ENCODE results near the gene METTL24. TPM values are rescaled to one million over a fixed set of nuclear protein-coding genes. Genes with fewer than 3 reads are reported as not detected.

METTL24 gene
- total and polyA plus RNA-seq, 2 of the 13 experiments (the other 11 are each of a cell fraction or from before 2014, with no cell fraction given) = not detected

DNA sequence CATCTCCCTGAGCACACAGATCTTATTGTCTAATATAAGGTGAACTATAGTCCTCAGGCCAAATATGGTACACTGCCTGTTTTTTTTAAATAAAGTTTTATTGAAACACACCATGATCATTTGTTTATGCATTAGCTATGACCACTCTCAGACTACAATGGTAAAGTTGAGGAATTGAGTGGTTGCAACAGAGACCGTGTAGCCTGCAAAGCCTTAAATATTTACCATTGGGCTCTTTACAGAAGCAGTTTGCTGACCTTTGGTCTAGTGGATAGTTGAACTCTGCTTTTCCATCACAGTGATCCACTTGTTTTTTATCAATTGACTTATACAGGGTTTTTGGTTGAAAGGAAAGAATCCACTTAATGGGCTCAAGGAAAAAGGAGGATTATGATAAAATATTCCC is 27.3 kb upstream of the METTL24 start (continued):
- TF ChIP-seq, protein P1, sequence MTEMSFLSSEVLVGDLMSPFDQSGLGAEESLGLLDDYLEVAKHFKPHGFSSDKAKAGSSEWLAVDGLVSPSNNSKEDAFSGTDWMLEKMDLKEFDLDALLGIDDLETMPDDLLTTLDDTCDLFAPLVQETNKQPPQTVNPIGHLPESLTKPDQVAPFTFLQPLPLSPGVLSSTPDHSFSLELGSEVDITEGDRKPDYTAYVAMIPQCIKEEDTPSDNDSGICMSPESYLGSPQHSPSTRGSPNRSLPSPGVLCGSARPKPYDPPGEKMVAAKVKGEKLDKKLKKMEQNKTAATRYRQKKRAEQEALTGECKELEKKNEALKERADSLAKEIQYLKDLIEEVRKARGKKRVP (CRISPR knock-in tag; IDR thresholded peaks at IDR 0.05) = no peak
- TF ChIP-seq KLF6 (CRISPR knock-in tag; IDR thresholded peaks at IDR 0.05) (no peak), NFE2 (CRISPR knock-in tag; IDR thresholded peaks at IDR 0.05) (no peak), KLF15 (CRISPR knock-in tag; IDR thresholded peaks at IDR 0.05; ENCODE audit: borderline replicate concordance) (no peak), ZEB1 (IDR thresholded peaks at IDR 0.05; ENCODE audit: insufficient replicate concordance, low read depth) (no peak), ZNF354B (CRISPR knock-in tag; IDR thresholded peaks at IDR 0.05) (no peak), ZNF121 (CRISPR knock-in tag; IDR thresholded peaks at IDR 0.05) (no peak), ZNF530 (CRISPR knock-in tag; IDR thresholded peaks at IDR 0.05; ENCODE audit: low read depth) (no peak), ZNF747 (CRISPR knock-in tag; IDR thresholded peaks at IDR 0.05; ENCODE audit: borderline replicate concordance) (no peak), ZNF550 (CRISPR knock-in tag; IDR thresholded peaks at IDR 0.05; ENCODE audit: borderline replicate concordance) (no peak), ZNF224 (CRISPR knock-in tag; IDR thresholded peaks at IDR 0.05) (no peak)
- TF ChIP-seq, protein P2, sequence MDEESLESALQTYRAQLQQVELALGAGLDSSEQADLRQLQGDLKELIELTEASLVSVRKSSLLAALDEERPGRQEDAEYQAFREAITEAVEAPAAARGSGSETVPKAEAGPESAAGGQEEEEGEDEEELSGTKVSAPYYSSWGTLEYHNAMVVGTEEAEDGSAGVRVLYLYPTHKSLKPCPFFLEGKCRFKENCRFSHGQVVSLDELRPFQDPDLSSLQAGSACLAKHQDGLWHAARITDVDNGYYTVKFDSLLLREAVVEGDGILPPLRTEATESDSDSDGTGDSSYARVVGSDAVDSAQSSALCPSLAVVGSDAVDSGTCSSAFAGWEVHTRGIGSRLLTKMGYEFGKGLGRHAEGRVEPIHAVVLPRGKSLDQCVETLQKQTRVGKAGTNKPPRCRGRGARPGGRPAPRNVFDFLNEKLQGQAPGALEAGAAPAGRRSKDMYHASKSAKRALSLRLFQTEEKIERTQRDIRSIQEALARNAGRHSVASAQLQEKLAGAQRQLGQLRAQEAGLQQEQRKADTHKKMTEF (CRISPR knock-in tag; IDR thresholded peaks at IDR 0.05) = 0 out of 2 replicates have a peak, but pooled peaks have one; percentile 30

DNA sequence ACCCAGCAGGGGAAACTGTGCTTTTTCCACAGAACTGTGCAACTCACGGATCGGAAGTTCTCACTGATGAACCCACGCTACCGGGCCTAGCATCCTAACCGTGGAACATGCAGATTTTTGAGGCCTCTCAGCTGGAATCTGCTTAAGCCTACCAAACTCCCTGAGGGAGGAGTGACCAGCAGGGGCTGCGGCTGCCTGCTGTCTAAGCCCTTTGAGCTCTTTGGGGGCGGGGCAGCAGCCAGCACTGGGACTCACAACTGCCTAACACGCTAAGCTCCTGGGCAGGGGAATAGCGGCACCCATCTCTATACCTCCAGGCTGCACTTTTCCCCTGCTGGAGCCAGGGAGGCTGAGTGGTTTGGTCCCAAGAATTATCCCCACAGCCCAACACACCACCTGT is 20.4 kb upstream of the METTL24 start:
- Histone ChIP-seq H3K4me1 (ENCODE audit: insufficient read depth, low read length) (peaks cover 15% of the 10 kb centered on the region), H3K4me2 (ENCODE audit: low read depth, low read length) (peak overlapping the region; percentile 74), H3K9ac (ENCODE audit: insufficient read depth, low read depth, low read length) (no peak overlapping the region), H3K79me2 (ENCODE audit: insufficient read depth, low read length) (no peaks in the 10 kb centered on the region), H3K4me3 (replicated peaks in 1 of 3; ENCODE audit: insufficient read depth in 1 of 3, low read depth in 2 of 3, low read length in 3 of 3) (peak overlapping the region in 1 of 3 experiments; percentile 52; a peak in 1 of 6 replicates), H2AFZ (ENCODE audit: low read length) (no peak overlapping the region), H3K27ac (ENCODE audit: extremely low read length, insufficient read depth, low read length) (no peak overlapping the region), H3K27me3 (ENCODE audit: control insufficient read depth in 1 of 2, insufficient read depth in 2 of 2, low read length in 2 of 2) (no peaks in the 10 kb centered on the region; a peak in 1 of 5 replicates), H4K20me1 (ENCODE audit: insufficient read depth, low read length) (no peaks in the 10 kb centered on the region), H3K9me3 (ENCODE audit: low read length) (no peaks in the 10 kb centered on the region), H3K36me3 (replicated peaks in 1 of 2; ENCODE audit: control insufficient read depth in 1 of 2, insufficient read depth in 2 of 2, low read length in 2 of 2) (no peaks in the 10 kb centered on the region)
- FAIRE-seq (no peak), ATAC-seq (peak; percentile 99), DNase-seq (ENCODE audit: low spot score) (peak; percentile 66)
- in situ Hi-C loops (cut with HindIII; ENCODE audit: extremely low pct_ligation_motif_present, low pct_unique_long_range_greater_than_20kb) = loop anchor here (25.0 kb wide), 1 partner anchor 841 kb away; no protein-coding TSS in a partner anchor
- intact Hi-C loops (cut with micrococcal nuclease; ENCODE audit: unreplicated experiment) = no loop called here
- POLR2A ChIA-PET = no interaction called here
- no TSS peak for BruUV-seq (replicated peaks)
- CTCF ChIA-PET (ENCODE audit: low intra/inter-chr PET ratio, low total read pairs) = no interaction called here
- WGBS (ENCODE audit: low lambda C conversion rate) = 7% methylated on average over 3 of the region's 9 CpGs
- TF ChIP-seq, protein P3, sequence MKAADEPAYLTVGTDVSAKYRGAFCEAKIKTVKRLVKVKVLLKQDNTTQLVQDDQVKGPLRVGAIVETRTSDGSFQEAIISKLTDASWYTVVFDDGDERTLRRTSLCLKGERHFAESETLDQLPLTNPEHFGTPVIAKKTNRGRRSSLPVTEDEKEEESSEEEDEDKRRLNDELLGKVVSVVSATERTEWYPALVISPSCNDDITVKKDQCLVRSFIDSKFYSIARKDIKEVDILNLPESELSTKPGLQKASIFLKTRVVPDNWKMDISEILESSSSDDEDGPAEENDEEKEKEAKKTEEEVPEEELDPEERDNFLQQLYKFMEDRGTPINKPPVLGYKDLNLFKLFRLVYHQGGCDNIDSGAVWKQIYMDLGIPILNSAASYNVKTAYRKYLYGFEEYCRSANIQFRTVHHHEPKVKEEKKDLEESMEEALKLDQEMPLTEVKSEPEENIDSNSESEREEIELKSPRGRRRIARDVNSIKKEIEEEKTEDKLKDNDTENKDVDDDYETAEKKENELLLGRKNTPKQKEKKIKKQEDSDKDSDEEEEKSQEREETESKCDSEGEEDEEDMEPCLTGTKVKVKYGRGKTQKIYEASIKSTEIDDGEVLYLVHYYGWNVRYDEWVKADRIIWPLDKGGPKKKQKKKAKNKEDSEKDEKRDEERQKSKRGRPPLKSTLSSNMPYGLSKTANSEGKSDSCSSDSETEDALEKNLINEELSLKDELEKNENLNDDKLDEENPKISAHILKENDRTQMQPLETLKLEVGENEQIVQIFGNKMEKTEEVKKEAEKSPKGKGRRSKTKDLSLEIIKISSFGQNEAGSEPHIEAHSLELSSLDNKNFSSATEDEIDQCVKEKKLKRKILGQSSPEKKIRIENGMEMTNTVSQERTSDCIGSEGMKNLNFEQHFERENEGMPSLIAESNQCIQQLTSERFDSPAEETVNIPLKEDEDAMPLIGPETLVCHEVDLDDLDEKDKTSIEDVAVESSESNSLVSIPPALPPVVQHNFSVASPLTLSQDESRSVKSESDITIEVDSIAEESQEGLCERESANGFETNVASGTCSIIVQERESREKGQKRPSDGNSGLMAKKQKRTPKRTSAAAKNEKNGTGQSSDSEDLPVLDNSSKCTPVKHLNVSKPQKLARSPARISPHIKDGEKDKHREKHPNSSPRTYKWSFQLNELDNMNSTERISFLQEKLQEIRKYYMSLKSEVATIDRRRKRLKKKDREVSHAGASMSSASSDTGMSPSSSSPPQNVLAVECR (CRISPR knock-in tag; IDR thresholded peaks at IDR 0.05; ENCODE audit: borderline replicate concordance) = peak; percentile 21; the same call in 1 of the 2 replicates
- TF ChIP-seq KDM5B (CRISPR knock-in tag; IDR thresholded peaks at IDR 0.05; ENCODE audit: borderline replicate concordance) (peak; percentile 44; the same call in 1 of the 2 replicates), TEAD3 (CRISPR knock-in tag; optimal IDR thresholded peaks at IDR 0.05; ENCODE audit: borderline replicate concordance) (peak; percentile 40)
- TF ChIP-seq, protein P4, sequence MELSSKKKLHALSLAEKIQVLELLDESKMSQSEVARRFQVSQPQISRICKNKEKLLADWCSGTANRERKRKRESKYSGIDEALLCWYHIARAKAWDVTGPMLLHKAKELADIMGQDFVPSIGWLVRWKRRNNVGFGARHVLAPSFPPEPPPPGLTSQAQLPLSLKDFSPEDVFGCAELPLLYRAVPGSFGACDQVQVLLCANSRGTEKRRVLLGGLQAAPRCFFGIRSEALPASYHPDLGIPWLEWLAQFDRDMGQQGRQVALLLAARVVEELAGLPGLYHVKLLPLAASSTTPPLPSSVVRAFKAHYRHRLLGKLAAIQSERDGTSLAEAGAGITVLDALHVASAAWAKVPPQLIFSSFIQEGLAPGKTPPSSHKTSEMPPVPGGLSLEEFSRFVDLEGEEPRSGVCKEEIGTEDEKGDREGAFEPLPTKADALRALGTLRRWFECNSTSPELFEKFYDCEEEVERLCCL (CRISPR knock-in tag; IDR thresholded peaks at IDR 0.05; ENCODE audit: borderline replicate concordance) = no peak

Data from HepG2 (cell line).